ENCODE measurements around the gene PTPRG. TPM values are rescaled to one million over a fixed set of nuclear protein-coding genes. Genes with fewer than 3 reads are reported as not detected.

The PTPRG gene
- total and polyA plus RNA-seq, 2 donors: 3.9 to 4.1 TPM

DNA sequence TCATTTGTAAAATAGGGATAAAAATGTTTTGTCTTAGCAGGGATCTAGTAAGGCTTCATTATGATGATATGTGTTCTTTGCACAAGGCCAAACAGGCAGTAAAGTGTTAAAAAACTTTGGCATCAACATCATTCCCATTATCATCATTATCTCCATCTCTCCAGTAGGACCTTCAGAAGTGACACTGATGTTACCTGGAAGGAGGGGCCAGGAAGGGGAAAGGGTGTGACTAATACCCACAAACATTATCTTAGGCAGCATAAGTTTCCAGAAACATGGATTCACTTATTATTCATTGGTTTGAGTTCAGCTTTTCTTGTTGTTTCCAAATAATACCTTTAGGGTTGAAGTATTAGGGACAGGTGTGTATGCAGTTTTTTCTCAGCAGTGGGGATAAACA, 399.6 kb downstream of the PTPRG start:
- H3K27ac ChIP-seq (ENCODE audit: low read depth in 1 of 2, low read length in 1 of 2): no peak overlapping the region
- no peaks in the 10 kb centered on the region for H3K9me3 ChIP-seq (ENCODE audit: control insufficient read depth in 2 of 2, insufficient read depth in 1 of 2, low read length in 1 of 2)
- DNase-seq (ENCODE audit: low read depth in 6 of 9, low spot score in 9 of 9): no peak
- H3K27me3 ChIP-seq (ENCODE audit: control insufficient read depth in 2 of 2, insufficient read depth in 1 of 2, low read length in 1 of 2): no peaks in the 10 kb centered on the region
- no peaks in the 10 kb centered on the region for H3K36me3 ChIP-seq (ENCODE audit: control insufficient read depth in 2 of 2, insufficient read depth in 2 of 2, low read length in 1 of 2)
- H3K4me3 ChIP-seq (ENCODE audit: low read length in 2 of 2): no peak overlapping the region
- H3K4me1 ChIP-seq (ENCODE audit: control insufficient read depth in 2 of 2, insufficient read depth in 2 of 2, low read length in 2 of 2): no peaks in the 10 kb centered on the region

DNA sequence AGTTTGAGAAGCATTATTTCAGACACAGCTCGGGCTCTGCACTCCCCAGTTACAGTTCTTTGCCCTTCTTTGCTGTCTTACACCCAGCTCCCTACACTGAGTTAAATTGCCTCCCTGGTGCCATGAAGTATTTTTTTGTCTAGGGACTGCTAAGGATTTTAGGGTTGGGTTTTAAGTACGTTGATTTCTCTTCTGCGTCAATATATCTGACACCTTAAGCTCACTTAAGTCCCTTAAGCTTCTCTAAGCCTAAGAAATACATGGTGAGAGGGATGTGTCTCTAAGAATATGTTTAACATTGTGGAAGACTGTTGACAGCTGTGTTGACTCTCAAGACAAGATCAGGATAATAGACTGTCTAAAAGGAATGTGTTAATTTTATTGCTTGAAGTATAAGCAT, 400.5 kb downstream of the PTPRG start:
- no peak overlapping the region for H3K4me3 ChIP-seq (ENCODE audit: low read length in 2 of 2)
- H3K9me3 ChIP-seq (ENCODE audit: control insufficient read depth in 2 of 2, insufficient read depth in 1 of 2, low read length in 1 of 2): no peaks in the 10 kb centered on the region
- DNase-seq (ENCODE audit: low read depth in 6 of 9, low spot score in 9 of 9): no peak
- no peaks in the 10 kb centered on the region for H3K27me3 ChIP-seq (ENCODE audit: control insufficient read depth in 2 of 2, insufficient read depth in 1 of 2, low read length in 1 of 2)
- H3K4me1 ChIP-seq (ENCODE audit: control insufficient read depth in 2 of 2, insufficient read depth in 2 of 2, low read length in 2 of 2): no peaks in the 10 kb centered on the region
- 95% methylated on average over 3 of the region's 3 CpGs for WGBS
- H3K36me3 ChIP-seq (ENCODE audit: control insufficient read depth in 2 of 2, insufficient read depth in 2 of 2, low read length in 1 of 2): no peaks in the 10 kb centered on the region
- H3K27ac ChIP-seq (ENCODE audit: low read depth in 1 of 2, low read length in 1 of 2): no peak overlapping the region

GRCh38 chr3:61964566-61964965, 403.2 kb downstream of the PTPRG start:
- Histone ChIP-seq H3K4me1 (ENCODE audit: control insufficient read depth in 2 of 2, insufficient read depth in 2 of 2, low read length in 2 of 2) (no peaks in the 10 kb centered on the region), H3K27me3 (ENCODE audit: control insufficient read depth in 2 of 2, insufficient read depth in 1 of 2, low read length in 1 of 2) (no peaks in the 10 kb centered on the region), H3K27ac (ENCODE audit: low read depth in 1 of 2, low read length in 1 of 2) (no peak overlapping the region), H3K36me3 (ENCODE audit: control insufficient read depth in 2 of 2, insufficient read depth in 2 of 2, low read length in 1 of 2) (no peaks in the 10 kb centered on the region), H3K9me3 (ENCODE audit: control insufficient read depth in 2 of 2, insufficient read depth in 1 of 2, low read length in 1 of 2) (no peaks in the 10 kb centered on the region), H3K4me3 (ENCODE audit: low read length in 2 of 2) (no peak overlapping the region)
- WGBS: 97% methylated on average over 8 of the region's 8 CpGs
- no peak for DNase-seq (ENCODE audit: low read depth in 6 of 9, low spot score in 9 of 9)

DNA sequence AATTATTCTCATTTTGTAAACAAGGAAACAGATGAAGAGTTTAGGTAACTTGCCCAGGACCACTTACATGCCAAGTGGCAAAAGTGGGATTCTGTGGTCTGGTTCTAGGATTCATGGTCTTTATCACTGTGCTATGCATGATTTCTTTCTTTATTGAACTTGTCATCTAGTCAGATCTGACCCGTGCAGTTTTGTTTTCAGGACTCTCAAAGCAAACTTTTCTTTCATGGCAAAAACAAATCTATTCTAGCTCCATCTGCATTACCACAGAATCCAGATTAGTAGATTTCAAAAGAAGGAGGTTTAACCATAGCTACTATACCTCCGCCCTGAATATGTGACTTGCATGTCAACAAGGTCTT, 404.4 kb downstream of the PTPRG start:
- Histone ChIP-seq H3K27ac (ENCODE audit: low read depth in 1 of 2, low read length in 1 of 2) (no peak overlapping the region), H3K27me3 (ENCODE audit: control insufficient read depth in 2 of 2, insufficient read depth in 1 of 2, low read length in 1 of 2) (no peaks in the 10 kb centered on the region)
- 95% methylated on average over 2 of the region's 2 CpGs for WGBS

GRCh38 chr3:61966200-61966599, 404.8 kb downstream of the PTPRG start:
- Histone ChIP-seq H3K4me1 (ENCODE audit: control insufficient read depth in 2 of 2, insufficient read depth in 2 of 2, low read length in 2 of 2) (no peaks in the 10 kb centered on the region), H3K36me3 (ENCODE audit: control insufficient read depth in 2 of 2, insufficient read depth in 2 of 2, low read length in 1 of 2) (no peaks in the 10 kb centered on the region), H3K27ac (ENCODE audit: low read depth in 1 of 2, low read length in 1 of 2) (no peak overlapping the region), H3K9me3 (ENCODE audit: control insufficient read depth in 2 of 2, insufficient read depth in 1 of 2, low read length in 1 of 2) (no peaks in the 10 kb centered on the region), H3K27me3 (ENCODE audit: control insufficient read depth in 2 of 2, insufficient read depth in 1 of 2, low read length in 1 of 2) (no peaks in the 10 kb centered on the region), H3K4me3 (ENCODE audit: low read length in 2 of 2) (no peak overlapping the region)
- WGBS: 72% methylated on average over 2 of the region's 2 CpGs
- DNase-seq (ENCODE audit: low read depth in 6 of 9, low spot score in 9 of 9): no peak

More for the DNA sequence above, 404.4 kb downstream of the PTPRG start:
- Histone ChIP-seq H3K9me3 (ENCODE audit: control insufficient read depth in 2 of 2, insufficient read depth in 1 of 2, low read length in 1 of 2) (no peaks in the 10 kb centered on the region), H3K4me1 (ENCODE audit: control insufficient read depth in 2 of 2, insufficient read depth in 2 of 2, low read length in 2 of 2) (no peaks in the 10 kb centered on the region), H3K4me3 (ENCODE audit: low read length in 2 of 2) (no peak overlapping the region), H3K36me3 (ENCODE audit: control insufficient read depth in 2 of 2, insufficient read depth in 2 of 2, low read length in 1 of 2) (no peaks in the 10 kb centered on the region)
- no peak for DNase-seq (ENCODE audit: low read depth in 6 of 9, low spot score in 9 of 9)

- Histone ChIP-seq H3K9me3 (ENCODE audit: control insufficient read depth in 2 of 2, insufficient read depth in 1 of 2, low read length in 1 of 2) (no peaks in the 10 kb centered on the region), H3K36me3 (ENCODE audit: control insufficient read depth in 2 of 2, insufficient read depth in 2 of 2, low read length in 1 of 2) (no peaks in the 10 kb centered on the region), H3K4me3 (ENCODE audit: low read length in 2 of 2) (no peak overlapping the region), H3K27me3 (ENCODE audit: control insufficient read depth in 2 of 2, insufficient read depth in 1 of 2, low read length in 1 of 2) (no peaks in the 10 kb centered on the region), H3K27ac (ENCODE audit: low read depth in 1 of 2, low read length in 1 of 2) (no peak overlapping the region), H3K4me1 (ENCODE audit: control insufficient read depth in 2 of 2, insufficient read depth in 2 of 2, low read length in 2 of 2) (no peaks in the 10 kb centered on the region)
- 97% methylated on average over 2 of the region's 2 CpGs for WGBS
- no peak for DNase-seq (ENCODE audit: low read depth in 6 of 9, low spot score in 9 of 9)
Observed at GRCh38 chr3:61967019-61967418, 405.6 kb downstream of the PTPRG start.

DNA sequence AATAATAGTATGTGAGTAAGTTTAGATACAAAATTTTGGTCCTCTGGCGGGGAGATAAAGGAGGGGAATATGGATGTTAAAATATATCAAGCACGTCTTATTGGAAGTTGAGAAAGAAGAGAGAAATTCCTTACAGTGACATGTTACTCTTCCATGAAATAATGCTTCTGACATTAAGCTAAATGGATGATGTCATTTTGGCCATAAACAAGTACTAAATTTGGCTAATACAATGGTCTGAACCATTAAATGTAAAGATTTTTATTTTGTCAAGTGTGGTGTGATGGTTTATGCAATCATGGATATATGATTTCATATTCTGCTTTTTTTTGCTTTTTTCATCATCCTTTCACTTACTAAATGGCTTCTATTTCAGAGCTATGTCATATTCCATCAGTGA, 406.6 kb downstream of the PTPRG start:
- Histone ChIP-seq H3K36me3 (ENCODE audit: control insufficient read depth in 2 of 2, insufficient read depth in 2 of 2, low read length in 1 of 2) (no peaks in the 10 kb centered on the region), H3K27me3 (ENCODE audit: control insufficient read depth in 2 of 2, insufficient read depth in 1 of 2, low read length in 1 of 2) (no peaks in the 10 kb centered on the region), H3K4me3 (ENCODE audit: low read length in 2 of 2) (no peak overlapping the region), H3K9me3 (ENCODE audit: control insufficient read depth in 2 of 2, insufficient read depth in 1 of 2, low read length in 1 of 2) (no peaks in the 10 kb centered on the region), H3K27ac (ENCODE audit: low read depth in 1 of 2, low read length in 1 of 2) (no peak overlapping the region), H3K4me1 (ENCODE audit: control insufficient read depth in 2 of 2, insufficient read depth in 2 of 2, low read length in 2 of 2) (no peaks in the 10 kb centered on the region)
- 72% methylated on average over 2 of the region's 2 CpGs for WGBS
- DNase-seq (ENCODE audit: low read depth in 6 of 9, low spot score in 9 of 9): no peak

- no peak overlapping the region for H3K27ac ChIP-seq (ENCODE audit: low read depth in 1 of 2, low read length in 1 of 2)
- no peaks in the 10 kb centered on the region for H3K4me1 ChIP-seq (ENCODE audit: control insufficient read depth in 2 of 2, insufficient read depth in 2 of 2, low read length in 2 of 2)
- no peaks in the 10 kb centered on the region for H3K9me3 ChIP-seq (ENCODE audit: control insufficient read depth in 2 of 2, insufficient read depth in 1 of 2, low read length in 1 of 2)
- H3K27me3 ChIP-seq (ENCODE audit: control insufficient read depth in 2 of 2, insufficient read depth in 1 of 2, low read length in 1 of 2): no peaks in the 10 kb centered on the region
- no peak for DNase-seq (ENCODE audit: low read depth in 6 of 9, low spot score in 9 of 9)
- WGBS: 91% methylated on average over 2 of the region's 2 CpGs
- no peak overlapping the region for H3K4me3 ChIP-seq (ENCODE audit: low read length in 2 of 2)
- H3K36me3 ChIP-seq (ENCODE audit: control insufficient read depth in 2 of 2, insufficient read depth in 2 of 2, low read length in 1 of 2): no peaks in the 10 kb centered on the region
Observed at GRCh38 chr3:61974662-61975061, 413.3 kb downstream of the PTPRG start.

- Histone ChIP-seq H3K36me3 (ENCODE audit: control insufficient read depth in 2 of 2, insufficient read depth in 2 of 2, low read length in 1 of 2) (no peaks in the 10 kb centered on the region), H3K27ac (ENCODE audit: low read depth in 1 of 2, low read length in 1 of 2) (no peak overlapping the region), H3K9me3 (ENCODE audit: control insufficient read depth in 2 of 2, insufficient read depth in 1 of 2, low read length in 1 of 2) (no peaks in the 10 kb centered on the region), H3K4me1 (ENCODE audit: control insufficient read depth in 2 of 2, insufficient read depth in 2 of 2, low read length in 2 of 2) (no peaks in the 10 kb centered on the region), H3K27me3 (ENCODE audit: control insufficient read depth in 2 of 2, insufficient read depth in 1 of 2, low read length in 1 of 2) (no peaks in the 10 kb centered on the region), H3K4me3 (ENCODE audit: low read length in 2 of 2) (no peak overlapping the region)
- 93% methylated on average over 3 of the region's 3 CpGs for WGBS
- DNase-seq (ENCODE audit: low read depth in 6 of 9, low spot score in 9 of 9): no peak
Observed at GRCh38 chr3:61975199-61975598, 413.8 kb downstream of the PTPRG start.

- Histone ChIP-seq H3K9me3 (ENCODE audit: control insufficient read depth in 2 of 2, insufficient read depth in 1 of 2, low read length in 1 of 2) (no peaks in the 10 kb centered on the region), H3K27ac (ENCODE audit: low read depth in 1 of 2, low read length in 1 of 2) (no peak overlapping the region), H3K36me3 (ENCODE audit: control insufficient read depth in 2 of 2, insufficient read depth in 2 of 2, low read length in 1 of 2) (no peaks in the 10 kb centered on the region), H3K27me3 (ENCODE audit: control insufficient read depth in 2 of 2, insufficient read depth in 1 of 2, low read length in 1 of 2) (no peaks in the 10 kb centered on the region), H3K4me3 (ENCODE audit: low read length in 2 of 2) (no peak overlapping the region), H3K4me1 (ENCODE audit: control insufficient read depth in 2 of 2, insufficient read depth in 2 of 2, low read length in 2 of 2) (no peaks in the 10 kb centered on the region)
- DNase-seq (ENCODE audit: low read depth in 6 of 9, low spot score in 9 of 9): no peak
- 93% methylated on average over 2 of the region's 2 CpGs for WGBS
Observed at GRCh38 chr3:61975936-61976335, 414.6 kb downstream of the PTPRG start.
